B cell (primary cell): ENCODE data around the gene FAM170A. TPM values are rescaled to one million over a fixed set of nuclear protein-coding genes. Genes with fewer than 3 reads are reported as not detected.

Source experiments
- ATAC-seq: fragments of 200-7000 bp; cut with Tn5 transposase; one replicate; pipeline ENCODE4 v1.10.0; 2021; ENCODE audit warnings: low read depth, mild to moderate bottlenecking, moderate number of reproducible peaks, moderate library complexity
- CTCF ChIA-PET: fragments of 350-600 bp; sonication (Branson Sonifier 250); formaldehyde crosslinking; loops from one replicate; lab custom pipeline; 2021; ENCODE audit warnings: antibody characterized with exemption, inconsistent platforms; lab: Charles Lee
- POLR2A ChIA-PET: fragments of 350-600 bp; sonication (Branson Sonifier 250); formaldehyde crosslinking; loops from one replicate; lab custom pipeline; 2021; ENCODE audit warnings: antibody characterized with exemption; lab: Charles Lee
- DNase-seq: peaks from one replicate; pipeline ENCODE4 v3.0.0; 2013
- H2AFZ ChIP-seq: 2 replicates; pipeline ENCODE4 v1.6.1; 2012; ENCODE audit warnings: mild to moderate bottlenecking, low read depth, low read length; ENCODE audit not compliant: insufficient read depth, poor library complexity, severe bottlenecking
- H3K27ac ChIP-seq, 2 donors: 1 replicate in 1 of 2; 2 replicates in 1 of 2; pipeline ENCODE4 v1.5.1; 2012 to 2013; ENCODE audit warnings: low read length in 2 of 2, mild to moderate bottlenecking in 2 of 2, moderate library complexity in 1 of 2
- H3K27me3 ChIP-seq, 4 experiments: fragments of 200-600 bp in 1 of 4; sonication (generic) in 1 of 4; replicated peaks in 1 of 4; 1 replicate in 2 of 4; 2 replicates in 2 of 4; pipeline versions ENCODE4 v1.6.1 to v1.7.0; 2013 to 2016; ENCODE audit warnings: low read length in 3 of 4, mild to moderate bottlenecking in 2 of 4, mixed read lengths in 1 of 4, moderate library complexity in 1 of 4; ENCODE audit not compliant: insufficient read depth in 4 of 4, control insufficient read depth in 3 of 4; ENCODE audit errors: control extremely low read depth in 1 of 4
- H3K36me3 ChIP-seq, 2 experiments: replicated peaks in 1 of 2; 1 replicate in 1 of 2; 2 replicates in 1 of 2; pipeline versions ENCODE4 v1.6.1 to v1.7.1; 2013; ENCODE audit warnings: low read length in 1 of 2; ENCODE audit not compliant: insufficient read depth in 2 of 2, control insufficient read depth in 1 of 2; ENCODE audit errors: control extremely low read depth in 1 of 2, extremely low read depth in 1 of 2
- H3K4me1 ChIP-seq, 2 donors: fragments of 200-600 bp in 1 of 2; sonication (generic) in 1 of 2; 1 replicate in 1 of 2; 2 replicates in 1 of 2; pipeline versions ENCODE4 v1.5.1 to v1.6.1; 2013 to 2017; ENCODE audit warnings: low read length in 2 of 2; ENCODE audit not compliant: control insufficient read depth in 2 of 2, insufficient read depth in 2 of 2
- H3K4me2 ChIP-seq: replicated peaks from 2 replicates; pipeline ENCODE3; 2012; ENCODE audit warnings: mild to moderate bottlenecking, low read depth, low read length; ENCODE audit not compliant: poor library complexity, severe bottlenecking
- H3K4me3 ChIP-seq, 5 experiments: fragments of 200-600 bp in 1 of 5; sonication (generic) in 1 of 5; 1 replicate in 3 of 5; 2 replicates in 2 of 5; pipeline versions ENCODE4 v1.5.1 to v1.7.0; 2011 to 2016; ENCODE audit warnings: low read length in 4 of 5, mild to moderate bottlenecking in 4 of 5, low read depth in 2 of 5, control low read depth in 1 of 5, moderate library complexity in 1 of 5; ENCODE audit not compliant: insufficient read depth in 1 of 5; ENCODE audit errors: control extremely low read depth in 1 of 5, extremely low read depth in 1 of 5
- H3K79me2 ChIP-seq: fragments of 200-600 bp; sonication (generic); one replicate; pipeline ENCODE4 v1.6.0; 2016; ENCODE audit warnings: low read length; ENCODE audit not compliant: control insufficient read depth, insufficient read depth
- H3K9ac ChIP-seq: fragments of 200-600 bp; sonication (generic); 2 replicates; pipeline ENCODE4 v1.6.1; 2017; ENCODE audit warnings: mild to moderate bottlenecking, low read length, moderate library complexity
- H3K9me3 ChIP-seq, 3 donors: one replicate each; pipeline versions ENCODE4 v1.6.1 to v1.7.1; 2013; ENCODE audit warnings: low read length in 2 of 3; ENCODE audit not compliant: control insufficient read depth in 2 of 3, insufficient read depth in 1 of 3; ENCODE audit errors: control extremely low read depth in 1 of 3
- H4K20me1 ChIP-seq: 2 replicates; pipeline ENCODE4 v1.6.0; 2012; ENCODE audit warnings: mild to moderate bottlenecking, low read length; ENCODE audit not compliant: insufficient read depth, control insufficient read depth, poor library complexity, severe bottlenecking
- H3K27ac Mint-ChIP-seq: one replicate; pipeline ENCODE4 v1.8.0; 2021; ENCODE audit warnings: mixed read lengths
- H3K27me3 Mint-ChIP-seq: one replicate; pipeline ENCODE4 v1.8.0; 2021; ENCODE audit warnings: mixed read lengths
- H3K4me1 Mint-ChIP-seq: one replicate; pipeline ENCODE4 v1.8.0; 2021; ENCODE audit warnings: mixed read lengths
- H3K4me3 Mint-ChIP-seq: one replicate; pipeline ENCODE4 v1.8.0; 2021; ENCODE audit warnings: mixed read lengths
- H3K9me3 Mint-ChIP-seq: one replicate; pipeline ENCODE4 v1.8.0; 2022; ENCODE audit warnings: mixed read lengths; ENCODE audit not compliant: insufficient read depth
- EZH2 ChIP-seq: IDR thresholded peaks from 2 replicates; pipeline ENCODE4 v1.6.1; 2012; ENCODE audit warnings: borderline replicate concordance, low read depth, mild to moderate bottlenecking, moderate library complexity, low read length; ENCODE audit not compliant: insufficient read depth, poor library complexity, severe bottlenecking
- WGBS: methylation state at CpG from one replicate; pipeline ENCODE4 v1.1.5; 2013; ENCODE audit warnings: missing lambda C conversion rate; ENCODE audit not compliant: insufficient coverage; 5-methylcytosine and 5-hydroxymethylcytosine counted together
- intact Hi-C: fragments of 100-400 bp; cut with micrococcal nuclease; formaldehyde crosslinking; loops from one replicate; pipeline ENCODE4 v1.10.0; 2022
- polyA plus RNA-seq: library from polyadenylated mRNA; depleted of rRNA; stranded (reverse); fragments of >200 nt; gene quantifications from 2 replicates; pipeline ENCODE4 v1.2.3, GENCODE V29; 2012
- total RNA-seq, 2 donors: library from RNA; stranded (reverse); fragments of 120-200 nt in 1 of 2; gene quantifications; 1 replicate in 1 of 2; 2 replicates in 1 of 2; pipeline versions ENCODE4 v1.2.3 to v1.2.4, GENCODE V29; 2013 to 2022
- TF ChIP-seq, protein P1 (sequence below): fragments of 200-600 bp; IDR thresholded peaks from one replicate; pipeline ENCODE4 v1.8.0; 2022; ENCODE audit warnings: antibody characterized with exemption, mild to moderate bottlenecking

FAM170A gene
- total and polyA plus RNA-seq, 2 donors (not counting 1 experiment from before 2014, with no cell fraction given), result not detected

DNA sequence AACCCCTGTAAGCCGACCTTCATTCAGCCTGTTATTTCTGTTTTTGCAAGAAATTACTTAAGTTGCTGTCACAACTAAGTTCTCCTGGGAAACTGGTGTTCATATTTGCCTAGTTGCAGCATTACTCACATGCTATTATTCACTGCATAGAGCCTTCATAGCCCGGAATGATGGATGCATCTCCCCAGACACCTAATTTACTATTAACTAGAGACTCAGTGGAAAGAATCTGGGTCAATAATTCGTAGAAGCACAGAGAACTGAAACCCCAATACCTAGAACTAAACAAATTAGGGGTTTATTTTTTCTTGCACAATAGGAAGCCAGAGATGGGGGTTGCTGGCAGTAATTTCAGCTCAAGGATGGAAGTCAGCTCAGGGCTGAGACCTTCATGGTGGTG is 45.7 kb upstream of the FAM170A start:
- no peaks in the 10 kb centered on the region for H3K36me3 ChIP-seq
- H2AFZ ChIP-seq, result no peak overlapping the region
- no peaks in the 10 kb centered on the region for H3K27me3 ChIP-seq
- TF ChIP-seq, protein P1, sequence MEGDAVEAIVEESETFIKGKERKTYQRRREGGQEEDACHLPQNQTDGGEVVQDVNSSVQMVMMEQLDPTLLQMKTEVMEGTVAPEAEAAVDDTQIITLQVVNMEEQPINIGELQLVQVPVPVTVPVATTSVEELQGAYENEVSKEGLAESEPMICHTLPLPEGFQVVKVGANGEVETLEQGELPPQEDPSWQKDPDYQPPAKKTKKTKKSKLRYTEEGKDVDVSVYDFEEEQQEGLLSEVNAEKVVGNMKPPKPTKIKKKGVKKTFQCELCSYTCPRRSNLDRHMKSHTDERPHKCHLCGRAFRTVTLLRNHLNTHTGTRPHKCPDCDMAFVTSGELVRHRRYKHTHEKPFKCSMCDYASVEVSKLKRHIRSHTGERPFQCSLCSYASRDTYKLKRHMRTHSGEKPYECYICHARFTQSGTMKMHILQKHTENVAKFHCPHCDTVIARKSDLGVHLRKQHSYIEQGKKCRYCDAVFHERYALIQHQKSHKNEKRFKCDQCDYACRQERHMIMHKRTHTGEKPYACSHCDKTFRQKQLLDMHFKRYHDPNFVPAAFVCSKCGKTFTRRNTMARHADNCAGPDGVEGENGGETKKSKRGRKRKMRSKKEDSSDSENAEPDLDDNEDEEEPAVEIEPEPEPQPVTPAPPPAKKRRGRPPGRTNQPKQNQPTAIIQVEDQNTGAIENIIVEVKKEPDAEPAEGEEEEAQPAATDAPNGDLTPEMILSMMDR, result no peak
- TF ChIP-seq EZH2, result no peak
- WGBS, result 67% methylated on average over 1 of the region's 3 CpGs
- no peak overlapping the region for H3K27ac ChIP-seq
- Mint-ChIP-seq H3K9me3 (no peaks in the 10 kb centered on the region), H3K4me3 (no peak overlapping the region), H3K27ac (no peak overlapping the region), H3K27me3 (peaks cover 19% of the 10 kb centered on the region), H3K4me1 (peaks cover 6% of the 10 kb centered on the region)
- CTCF ChIA-PET, result no interaction called here
- no peaks in the 10 kb centered on the region for H3K4me1 ChIP-seq
- no peak for ATAC-seq
- no peaks in the 10 kb centered on the region for H4K20me1 ChIP-seq
- H3K9ac ChIP-seq, result no peak overlapping the region
- intact Hi-C loops, result no loop called here
- no peak for DNase-seq
- H3K79me2 ChIP-seq, result no peaks in the 10 kb centered on the region
- no peaks in the 10 kb centered on the region for H3K9me3 ChIP-seq
- H3K4me2 ChIP-seq, result no peak overlapping the region
- H3K4me3 ChIP-seq, result no peak overlapping the region
- POLR2A ChIA-PET, result interaction anchor here (0.5 kb wide), 1 partner anchor 616 kb away, joined by 4 read pairs; no protein-coding TSS in a partner anchor

DNA sequence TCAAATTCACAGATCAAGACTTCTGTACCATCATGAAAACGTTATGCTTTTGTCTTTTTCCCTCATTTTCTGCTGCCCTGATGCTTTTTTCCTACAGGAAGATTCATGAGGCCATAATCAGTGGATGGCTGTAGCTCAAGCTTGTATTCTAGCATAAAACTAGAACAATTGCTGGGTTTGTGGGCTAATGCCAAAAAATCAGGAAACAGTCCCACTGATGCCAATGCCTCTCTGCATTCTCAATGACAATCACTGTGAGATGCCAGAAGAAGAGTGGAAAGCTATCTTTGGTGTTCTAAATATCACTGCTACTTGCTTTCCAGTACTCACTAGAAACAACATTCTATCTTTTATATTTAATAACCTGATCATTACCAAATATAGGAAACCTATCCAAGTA is 33.3 kb upstream of the FAM170A start:
- Histone ChIP-seq H3K9me3 (peaks cover 0 to 4% (median 2%) of the 10 kb centered on the region in 3 donors), H3K4me2 (no peak overlapping the region), H3K4me3 (no peak overlapping the region), H3K79me2 (no peaks in the 10 kb centered on the region), H4K20me1 (no peaks in the 10 kb centered on the region), H3K27me3 (no peaks in the 10 kb centered on the region), H3K4me1 (no peaks in the 10 kb centered on the region), H3K36me3 (no peaks in the 10 kb centered on the region), H3K9ac (no peak overlapping the region), H2AFZ (no peak overlapping the region), H3K27ac (no peak overlapping the region)
- Mint-ChIP-seq H3K4me3 (no peak overlapping the region), H3K27ac (no peak overlapping the region), H3K27me3 (peaks cover 11% of the 10 kb centered on the region), H3K4me1 (no peaks in the 10 kb centered on the region), H3K9me3 (peaks cover 10% of the 10 kb centered on the region)
- WGBS, result no CpG with 5 or more reads among the region's 1 CpG
- POLR2A ChIA-PET, result no interaction called here
- TF ChIP-seq, protein P1, result no peak
- TF ChIP-seq EZH2, result no peak
- ATAC-seq (no peak), DNase-seq (no peak)
- intact Hi-C loops, result no loop called here
- CTCF ChIA-PET, result no interaction called here
